GM10266 (cell line): Measurements from ENCODE around the gene PTH1R.

ENCODE experiments used
- DNase-seq: peaks from one replicate; pipeline ENCODE4 v3.0.0; 2012; ENCODE audit errors: extremely low spot score
- CTCF ChIP-seq: IDR thresholded peaks from 2 replicates; pipeline ENCODE4 v1.5.1; 2012; ENCODE audit warnings: mild to moderate bottlenecking, low read depth; ENCODE audit not compliant: control insufficient read depth, insufficient read depth; ENCODE audit errors: missing control alignments

The PTH1R gene

GRCh38 chr3:46901061-46901460 lies 23.5 kb downstream of the PTH1R start:
- DNase-seq = no peak
- no peak for TF ChIP-seq CTCF

GRCh38 chr3:46901591-46902187 lies 24.2 kb downstream of the PTH1R start:
- no peak for DNase-seq
- TF ChIP-seq CTCF = no peak

- no peak for TF ChIP-seq CTCF
- DNase-seq = no peak
These were observed 24.7 kb downstream of the PTH1R start for GRCh38 chr3:46902188-46902631.

- no peak for TF ChIP-seq CTCF
- DNase-seq = no peak
These were observed 26.1 kb downstream of the PTH1R start for GRCh38 chr3:46903341-46904302.

GRCh38 chr3:46904303-46905212 lies 27.0 kb downstream of the PTH1R start:
- no peak for TF ChIP-seq CTCF
- no peak for DNase-seq

- no peak for DNase-seq
- TF ChIP-seq CTCF = no peak
These were observed 27.7 kb downstream of the PTH1R start for GRCh38 chr3:46905213-46905560.
